ENCODE data around the gene RTEL1.
A peak's percentile ranks its signal among the peaks of the same experiment; 100 is the strongest.

Gene RTEL1

GRCh38 chr20:63705232-63706026 lies 47.3 kb downstream of the RTEL1 start:
- Histone ChIP-seq H3K9me3 (no peaks in the 10 kb centered on the region), H3K27me3 (no peaks in the 10 kb centered on the region), H3K4me1 (peaks cover 5% of the 10 kb centered on the region), H3K36me3 (peaks cover 34% of the 10 kb centered on the region), H3K4me3 (ENCODE audit: low read depth, low read length) (no peak overlapping the region)
- DNase-seq = no peak
- no peak for TF ChIP-seq CTCF (IDR thresholded peaks at IDR 0.05; ENCODE audit: low read depth, low read length)

GRCh38 chr20:63706027-63706695 lies 48.0 kb downstream of the RTEL1 start:
- TF ChIP-seq CTCF (IDR thresholded peaks at IDR 0.05; ENCODE audit: low read depth, low read length) = no peak
- no peaks in the 10 kb centered on the region for H3K9me3 ChIP-seq
- H3K4me1 ChIP-seq = no peaks in the 10 kb centered on the region; the same call in 1 of the 2 replicates
- DNase-seq = no peak
- peaks cover 38% of the 10 kb centered on the region for H3K36me3 ChIP-seq
- no peaks in the 10 kb centered on the region for H3K27me3 ChIP-seq
- peak overlapping the region; percentile 77 for H3K4me3 ChIP-seq (ENCODE audit: low read depth, low read length)

GRCh38 chr20:63706852-63707557 lies 48.9 kb downstream of the RTEL1 start:
- Histone ChIP-seq H3K36me3 (peaks cover 45% of the 10 kb centered on the region), H3K9me3 (no peaks in the 10 kb centered on the region), H3K27me3 (no peaks in the 10 kb centered on the region), H3K4me3 (ENCODE audit: low read depth, low read length) (peak overlapping the region; percentile 77), H3K4me1 (no peaks in the 10 kb centered on the region; the same call in 1 of the 2 replicates)
- peak; percentile 51 for DNase-seq
- peak; percentile 44 for TF ChIP-seq CTCF (IDR thresholded peaks at IDR 0.05; ENCODE audit: low read depth, low read length)

GRCh38 chr20:63707558-63708300 lies 49.6 kb downstream of the RTEL1 start, which contains the start of the genes ARFRP1 and ZGPAT:
TSS of gene ARFRP1 (minus strand) at chr20:63707976. CDS start at chr20:63707091, 885 bp downstream.
TSS of gene ZGPAT (plus strand) at chr20:63708039. CDS start at chr20:63708581, 542 bp downstream.
- peaks cover 53% of the 10 kb centered on the region for H3K36me3 ChIP-seq
- H3K4me3 ChIP-seq (ENCODE audit: low read depth, low read length) = peak within 1 kb of the TSS; percentile 77
- no peak for TF ChIP-seq CTCF (IDR thresholded peaks at IDR 0.05; ENCODE audit: low read depth, low read length)
- no peaks in the 10 kb centered on the region for H3K9me3 ChIP-seq
- peak; percentile 79 for DNase-seq
- H3K4me1 ChIP-seq = no peaks in the 10 kb centered on the region; the same call in 1 of the 2 replicates
- no peaks in the 10 kb centered on the region for H3K27me3 ChIP-seq

GRCh38 chr20:63708301-63709148 lies 50.4 kb downstream of the RTEL1 start:
- Histone ChIP-seq H3K9me3 (no peaks in the 10 kb centered on the region), H3K4me3 (ENCODE audit: low read depth, low read length) (peak overlapping the region; percentile 77)
- peak; percentile 18 for DNase-seq

More at GRCh38 chr20:63708301-63709148, 50.4 kb downstream of the RTEL1 start:
- no peak for TF ChIP-seq CTCF (IDR thresholded peaks at IDR 0.05; ENCODE audit: low read depth, low read length)
- Histone ChIP-seq H3K4me1 (no peaks in the 10 kb centered on the region; the same call in 1 of the 2 replicates), H3K36me3 (peaks cover 58% of the 10 kb centered on the region), H3K27me3 (no peaks in the 10 kb centered on the region)
